ENCODE measurements around the gene ACBD5.
A peak's percentile ranks its signal among the peaks of the same experiment; 100 is the strongest.
"Not testable (repeated sequence)": the region's sequence is repeated elsewhere in the genome, so short reads cannot be mapped to it uniquely, and the experiment has no call there.

The ACBD5 gene

DNA sequence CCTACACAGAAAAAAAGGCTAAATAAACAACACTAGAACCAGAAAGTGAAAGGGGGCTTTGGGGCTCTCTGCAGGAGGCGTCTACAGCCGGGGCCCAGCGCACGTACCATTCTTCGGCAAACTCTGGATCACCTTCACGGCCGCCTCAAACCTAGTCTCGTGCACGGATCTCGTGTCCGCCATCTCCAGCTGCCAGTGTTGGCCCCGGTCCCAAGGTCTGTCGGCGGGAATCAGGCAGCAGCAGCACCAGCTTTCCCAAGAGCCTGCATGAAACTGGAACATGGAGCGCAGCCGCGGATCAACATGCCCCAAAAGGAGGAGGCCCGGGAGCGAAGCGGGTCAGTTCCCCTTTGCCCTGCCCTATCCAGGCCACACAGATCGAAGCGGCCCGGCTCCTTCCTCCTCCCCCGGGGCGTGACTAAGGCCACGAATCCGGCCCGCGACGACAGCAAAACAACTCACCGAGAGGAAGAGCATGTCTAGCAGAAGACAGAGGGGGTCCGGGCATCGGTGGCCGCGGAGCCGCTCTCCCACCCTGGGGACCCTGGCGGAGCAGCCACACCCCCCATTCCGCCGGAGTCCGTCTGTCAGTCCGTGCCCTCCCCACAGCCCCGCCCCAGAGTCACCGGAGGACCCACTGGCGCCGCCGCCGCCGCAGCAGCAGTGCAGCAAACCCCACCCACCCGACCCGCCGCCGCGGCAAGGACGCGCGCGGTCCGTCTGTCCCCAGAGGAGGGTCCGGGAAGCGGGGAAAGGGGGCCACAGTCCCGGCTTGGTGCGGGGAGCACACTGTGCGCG, at the start of gene ACBD5:
Gene ACBD5, minus strand, starts transcription at position 586 of the 798 bp plus-strand sequence. Its CDS starts 109 bp downstream, at position 477.
- DNase-seq, result peak; percentile 93

GRCh38 chr10:27285093-27285492, 44.5 kb upstream of the ACBD5 start:
- DNase-seq, result peak; percentile 68

GRCh38 chr10:27276581-27276980, 36.0 kb upstream of the ACBD5 start:
- no peak for DNase-seq

DNA sequence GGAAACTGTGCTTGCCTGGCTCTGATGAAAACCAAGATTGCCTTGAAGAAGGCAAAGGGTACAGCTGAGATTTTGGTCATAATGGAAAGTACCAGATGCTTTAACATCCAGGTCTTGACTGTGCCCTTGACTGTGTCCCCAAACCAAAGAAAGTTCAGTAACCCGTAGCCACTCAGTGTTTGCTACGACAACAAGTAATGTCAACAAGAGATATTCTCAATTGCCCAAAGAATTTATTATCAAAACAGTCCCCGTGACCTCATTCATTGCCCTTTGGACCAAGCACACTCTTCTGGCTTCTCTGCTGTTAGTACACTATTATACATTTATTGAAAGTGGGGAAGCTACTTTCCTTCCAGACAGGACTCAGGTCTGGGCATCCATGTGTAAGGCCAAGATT, 25.4 kb upstream of the ACBD5 start:
- not testable (repeated sequence) for DNase-seq

DNA sequence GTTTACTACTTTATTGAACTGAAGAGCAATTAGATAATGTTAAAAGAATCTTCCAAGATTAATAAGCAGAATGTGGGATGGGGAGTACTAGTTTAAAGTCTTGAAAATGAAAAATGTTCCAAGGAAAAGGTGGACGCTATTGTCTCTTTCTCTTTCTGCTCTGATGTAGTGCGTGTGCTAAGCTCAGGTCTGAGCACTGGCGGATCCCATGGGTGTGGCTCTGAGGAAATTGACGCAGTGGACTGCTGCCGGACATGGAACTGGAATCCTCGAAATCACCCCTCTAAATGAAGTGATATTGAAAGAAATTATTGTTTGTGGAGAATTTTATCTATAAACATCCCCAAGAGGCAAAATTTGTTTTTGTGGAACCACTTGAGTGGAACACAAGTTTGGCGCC, 22.2 kb upstream of the ACBD5 start:
- not testable (repeated sequence) for DNase-seq

DNA sequence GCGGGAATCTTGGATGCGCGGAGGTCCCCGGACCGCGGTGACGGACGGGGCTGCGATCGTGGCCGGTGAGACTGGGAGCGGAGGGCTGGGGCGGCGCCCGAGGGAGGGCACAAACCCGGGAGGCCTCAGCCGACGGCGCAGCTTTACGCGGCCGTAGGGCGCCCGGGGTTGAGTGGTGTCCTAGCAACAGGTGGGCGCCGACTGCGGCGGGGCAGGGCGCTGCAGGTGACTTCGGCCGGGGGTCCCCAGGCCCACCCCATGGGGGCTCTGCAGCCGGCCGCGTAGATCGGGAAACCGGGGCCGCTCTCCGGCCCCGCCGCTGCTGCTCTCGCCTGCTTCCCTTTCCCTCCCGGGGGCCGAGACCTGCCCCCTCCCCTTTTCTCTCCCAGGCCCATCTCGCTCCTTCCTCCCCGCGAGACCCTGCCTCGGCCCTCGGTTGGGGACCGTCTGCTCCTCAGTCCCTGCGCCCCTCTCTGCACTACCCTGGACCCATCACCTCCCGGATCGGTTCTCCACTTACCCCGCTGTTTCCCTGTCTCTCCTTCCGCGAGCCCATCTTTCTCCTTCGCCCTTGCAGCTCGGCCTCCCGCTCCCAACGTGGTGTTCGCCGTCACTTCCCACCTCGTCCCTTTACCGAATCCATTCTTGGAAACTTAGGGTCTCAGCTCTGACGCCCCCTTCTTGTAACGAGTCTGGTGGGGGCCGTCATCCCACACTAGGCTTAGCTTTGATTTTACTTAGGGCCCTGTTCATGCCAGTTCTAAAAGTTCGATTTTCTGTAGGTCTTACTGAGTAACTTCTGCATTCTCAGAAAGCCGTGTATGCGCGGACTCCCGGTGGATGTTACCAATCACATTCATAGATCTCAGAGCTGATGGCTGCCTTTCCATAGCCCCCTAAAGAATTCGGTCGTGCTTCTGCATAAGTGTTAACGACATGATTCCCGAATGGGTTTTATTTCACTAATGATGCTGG, 18.5 kb upstream of the ACBD5 start:
- DNase-seq, result peak; percentile 70

- DNase-seq, result no peak
Observed at GRCh38 chr10:27258492-27258837, 17.9 kb upstream of the ACBD5 start.

GRCh38 chr10:27256299-27257189, 15.9 kb upstream of the ACBD5 start:
- DNase-seq, result no peak

- no peak for DNase-seq
Observed at GRCh38 chr10:27253576-27253975, 13.0 kb upstream of the ACBD5 start.

GRCh38 chr10:27252267-27253000, 11.8 kb upstream of the ACBD5 start:
- DNase-seq, result peak; percentile 94

GRCh38 chr10:27251554-27251953, 11.0 kb upstream of the ACBD5 start:
- DNase-seq, result no peak

DNA sequence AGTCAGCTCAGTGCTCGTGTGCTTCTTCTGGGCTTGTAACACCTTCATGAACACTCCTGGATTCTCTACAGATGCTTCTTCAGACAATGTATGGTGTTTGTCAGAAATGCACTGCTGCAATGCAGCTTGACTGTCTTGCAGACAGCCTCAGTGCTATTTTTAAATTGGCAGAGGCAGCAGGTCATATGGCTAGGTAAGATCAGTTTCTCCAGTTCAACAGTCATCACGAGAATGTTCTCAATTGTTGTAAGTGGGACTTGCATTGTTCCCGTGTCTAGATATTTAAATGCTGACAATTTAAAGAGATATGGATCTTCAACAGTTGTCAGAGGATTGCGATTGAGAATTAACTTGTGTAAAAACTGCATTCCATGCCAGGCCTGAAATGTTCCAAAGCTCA, 7.6 kb upstream of the ACBD5 start:
- DNase-seq, result no peak

DNA sequence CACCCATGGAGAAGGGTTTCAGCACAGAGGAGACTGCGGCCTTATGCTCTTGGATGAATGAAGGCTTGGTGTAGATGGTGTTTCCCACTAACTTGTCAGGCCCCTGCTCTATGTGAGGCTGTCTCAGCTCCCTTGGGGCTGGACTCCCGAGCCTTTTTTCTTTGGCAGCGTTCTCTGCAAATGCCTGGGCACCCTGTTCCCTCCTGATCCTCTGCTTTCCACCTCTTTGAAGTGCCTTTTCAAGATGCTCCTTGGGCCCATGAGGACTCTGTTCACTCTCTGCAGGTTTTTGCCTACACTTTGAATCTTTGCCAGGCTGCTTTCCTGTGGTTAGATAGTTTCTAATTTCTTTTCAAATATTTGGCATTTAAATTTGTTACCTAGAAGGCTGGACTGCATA, 6.8 kb upstream of the ACBD5 start:
- DNase-seq, result no peak

DNA sequence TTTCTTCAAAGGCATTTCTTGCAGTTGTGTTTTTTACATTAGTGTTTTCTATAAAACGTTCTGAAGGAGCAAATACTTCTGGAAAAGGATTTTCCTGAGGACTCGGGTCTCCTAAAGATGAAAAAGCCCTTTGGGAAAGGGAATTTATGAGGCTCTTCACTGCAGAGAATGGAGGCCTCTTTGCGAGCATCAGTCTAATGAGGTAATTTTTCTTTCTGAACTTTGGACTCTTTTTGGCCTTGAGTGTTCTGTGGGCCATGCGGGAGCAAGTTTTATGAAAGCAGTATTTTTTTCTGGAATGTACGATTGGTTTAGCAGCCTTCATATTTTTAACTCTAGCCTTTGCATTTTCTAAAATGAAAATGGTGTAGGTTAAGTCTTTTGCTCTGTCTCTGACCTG, 6.4 kb upstream of the ACBD5 start:
- DNase-seq, result no peak

DNA sequence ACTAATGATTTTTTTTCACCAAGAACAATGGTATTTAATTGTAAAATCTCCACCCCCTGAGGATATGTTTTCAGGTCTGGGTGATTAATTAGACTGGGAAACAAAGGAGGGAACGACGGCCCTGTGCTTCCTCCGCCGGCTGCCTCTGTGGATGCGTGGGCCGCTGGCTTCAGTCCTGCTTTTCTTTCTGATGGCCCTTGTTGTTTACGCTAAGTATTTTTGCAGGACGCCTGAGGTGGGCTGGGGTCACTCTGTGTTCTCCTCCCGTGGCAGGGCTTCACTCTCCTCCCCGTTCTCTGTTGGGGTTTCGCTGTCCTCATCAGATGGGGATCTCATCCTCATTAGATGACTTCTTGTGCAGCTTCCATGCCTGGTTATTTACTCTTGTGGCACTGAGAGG, 5.2 kb upstream of the ACBD5 start:
- no peak for DNase-seq

DNA sequence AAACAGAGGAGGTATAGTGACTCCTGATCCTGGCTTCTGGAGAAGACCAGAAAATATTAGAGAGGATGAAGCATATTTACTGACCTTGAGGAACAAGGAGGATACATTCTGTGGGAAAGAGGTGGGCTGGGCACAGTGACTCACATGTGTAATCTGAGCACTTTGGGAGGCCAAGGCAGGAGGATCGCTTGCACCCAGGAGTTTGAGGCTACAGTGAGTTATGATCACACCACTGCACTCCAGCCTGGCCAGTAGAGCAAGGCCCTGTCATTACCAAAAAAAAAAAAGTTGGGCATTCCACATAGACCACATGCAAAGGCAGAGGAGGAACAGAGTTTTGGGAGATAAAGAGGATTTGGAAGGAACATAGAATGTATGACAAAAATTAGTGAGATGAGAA, 4.4 kb upstream of the ACBD5 start:
- no peak for DNase-seq

DNA sequence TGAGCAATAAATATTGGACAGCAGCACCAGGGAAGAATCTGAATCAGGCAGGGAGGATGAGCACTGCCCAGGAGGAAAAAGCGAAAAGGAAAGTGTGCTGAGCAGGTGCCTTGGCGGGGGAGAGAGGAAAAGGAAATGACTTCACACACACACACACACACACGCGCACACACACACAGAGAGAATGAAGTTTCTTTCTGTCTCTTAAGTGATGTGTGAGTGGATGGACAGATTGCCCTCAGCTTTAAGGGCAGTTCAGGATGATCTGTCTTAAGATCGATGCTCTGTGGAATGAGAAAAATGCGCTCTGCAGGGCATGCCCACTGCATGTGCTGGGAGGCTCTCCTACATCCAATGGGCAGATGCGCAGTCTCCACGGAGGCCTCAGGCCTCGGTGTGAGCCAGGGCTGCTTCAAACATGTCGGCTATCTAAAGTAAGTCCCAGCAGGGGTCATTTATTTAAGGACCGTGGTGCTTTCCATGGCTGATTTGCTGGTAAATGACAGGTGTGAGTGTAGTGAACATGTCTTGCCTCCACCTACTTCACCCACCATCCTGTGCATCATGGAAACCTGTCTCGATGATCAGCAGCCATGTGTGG, 2.5 kb upstream of the ACBD5 start:
- peak; percentile 91 for DNase-seq

DNA sequence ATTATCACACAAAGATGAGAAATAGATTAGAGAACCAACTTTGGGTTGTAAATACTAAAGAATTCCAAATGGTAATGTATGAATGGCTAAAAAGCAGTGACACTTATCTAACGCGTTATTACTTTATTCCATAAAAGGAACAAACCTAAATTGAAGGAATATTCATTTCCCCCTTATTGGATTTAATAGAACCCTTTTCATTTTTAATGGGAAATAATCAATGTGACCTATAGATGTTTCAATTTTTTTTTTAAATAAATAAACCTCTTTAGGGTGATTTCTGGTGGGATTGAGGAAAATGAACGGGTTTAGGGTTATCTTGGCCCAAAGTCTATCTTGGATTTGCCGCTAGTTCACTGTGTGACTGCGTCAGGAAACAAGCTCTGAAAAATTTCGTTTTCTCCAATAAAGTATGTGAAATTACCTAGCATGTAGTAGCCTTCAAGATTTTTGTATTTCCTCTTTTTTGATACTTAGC, 1.9 kb upstream of the ACBD5 start:
- DNase-seq, result no peak

GRCh38 chr10:27241652-27242472, 1.3 kb upstream of the ACBD5 start:
- DNase-seq, result peak; percentile 95

DNA sequence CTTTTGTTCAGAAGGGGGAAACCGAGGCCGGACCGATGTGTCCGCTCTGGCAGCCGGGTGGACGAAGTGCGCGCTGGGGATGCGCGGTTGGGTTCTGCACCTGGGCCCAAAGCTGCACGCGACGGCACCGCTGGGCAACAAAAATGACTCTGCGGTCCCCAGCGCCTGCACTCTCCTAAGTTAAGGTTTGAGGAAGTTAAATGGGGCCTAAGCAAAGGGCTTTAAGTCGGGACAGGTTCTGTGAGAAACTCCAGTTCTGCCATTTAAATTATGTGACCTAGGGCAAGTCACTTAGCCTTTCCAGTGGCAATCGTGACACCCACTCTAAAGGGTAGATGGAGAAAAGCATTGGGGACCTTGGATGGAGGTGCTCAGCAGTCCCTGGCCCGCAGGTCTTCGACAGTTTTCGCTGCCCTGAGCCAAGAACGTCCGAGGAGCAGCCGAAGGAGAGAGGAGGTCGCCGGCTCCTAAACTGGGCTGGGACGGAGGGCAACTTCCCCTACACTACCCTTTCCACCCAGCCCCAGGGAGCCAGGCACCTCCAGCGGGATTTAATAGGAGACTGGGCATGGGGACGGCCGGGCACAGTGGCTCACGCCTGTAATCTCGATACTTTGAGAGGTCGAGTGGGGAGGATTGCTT, 534 bp upstream of the ACBD5 start:
- DNase-seq, result no peak
